GM18870 (cell line): ENCODE data around the gene IGSF8.

Experiments used
- ATAC-seq: cut with Tn5 transposase; IDR thresholded peaks from one replicate; pipeline ENCODE4 v1.9.1; 2021; ENCODE audit warnings: moderate library complexity; ENCODE audit not compliant: unreplicated experiment

IGSF8 gene, protein sequence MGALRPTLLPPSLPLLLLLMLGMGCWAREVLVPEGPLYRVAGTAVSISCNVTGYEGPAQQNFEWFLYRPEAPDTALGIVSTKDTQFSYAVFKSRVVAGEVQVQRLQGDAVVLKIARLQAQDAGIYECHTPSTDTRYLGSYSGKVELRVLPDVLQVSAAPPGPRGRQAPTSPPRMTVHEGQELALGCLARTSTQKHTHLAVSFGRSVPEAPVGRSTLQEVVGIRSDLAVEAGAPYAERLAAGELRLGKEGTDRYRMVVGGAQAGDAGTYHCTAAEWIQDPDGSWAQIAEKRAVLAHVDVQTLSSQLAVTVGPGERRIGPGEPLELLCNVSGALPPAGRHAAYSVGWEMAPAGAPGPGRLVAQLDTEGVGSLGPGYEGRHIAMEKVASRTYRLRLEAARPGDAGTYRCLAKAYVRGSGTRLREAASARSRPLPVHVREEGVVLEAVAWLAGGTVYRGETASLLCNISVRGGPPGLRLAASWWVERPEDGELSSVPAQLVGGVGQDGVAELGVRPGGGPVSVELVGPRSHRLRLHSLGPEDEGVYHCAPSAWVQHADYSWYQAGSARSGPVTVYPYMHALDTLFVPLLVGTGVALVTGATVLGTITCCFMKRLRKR

DNA sequence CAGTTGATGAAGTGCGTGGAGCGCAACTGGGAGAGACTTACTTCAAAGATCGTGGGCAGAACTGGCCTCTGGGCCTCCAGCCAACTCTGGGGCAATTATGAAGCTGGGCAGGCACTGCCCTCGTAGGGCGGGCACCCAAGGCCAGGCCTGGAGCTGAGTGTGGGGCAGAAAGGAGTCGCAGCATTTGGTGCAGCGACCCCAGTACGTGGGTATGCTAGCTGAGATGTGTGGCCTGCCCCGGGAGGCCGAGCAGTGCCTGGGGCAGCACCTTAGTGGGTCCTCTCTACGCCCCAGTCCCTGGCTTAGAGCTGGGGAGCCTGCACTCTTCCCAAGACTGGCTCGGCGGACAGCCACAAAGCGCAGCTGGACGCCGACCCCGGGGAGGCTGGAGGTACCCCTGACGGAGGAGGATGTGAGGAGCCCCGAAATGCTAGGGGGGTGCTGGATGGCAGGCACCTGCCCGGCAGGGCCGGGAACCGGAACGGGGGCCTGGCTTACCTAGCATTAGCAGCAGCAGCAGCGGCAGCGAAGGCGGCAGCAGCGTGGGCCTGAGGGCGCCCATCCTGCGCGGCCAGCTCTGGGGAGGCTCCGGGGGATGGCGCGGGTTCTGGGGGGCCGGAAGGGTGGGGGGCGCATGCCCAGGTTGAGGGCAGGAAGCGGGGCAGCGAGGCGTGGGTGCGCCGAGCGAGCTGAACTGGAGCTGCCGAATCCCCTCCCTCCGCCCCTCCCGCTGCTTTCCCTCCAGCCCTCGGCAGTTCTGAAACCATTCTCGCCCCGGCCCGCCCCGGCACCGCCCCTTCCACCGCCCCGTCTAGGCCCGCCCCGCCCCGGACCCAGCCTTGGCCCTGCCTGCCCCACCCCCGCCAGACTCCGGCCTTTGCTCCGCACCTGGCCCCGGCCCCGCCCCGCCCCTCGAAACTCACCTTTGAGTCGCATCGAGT lies at the start of gene IGSF8:
Gene IGSF8 (minus strand): TSS at position 709 of the 941 bp plus-strand sequence. CDS start 147 bp downstream, at position 562.
- no peak for ATAC-seq

DNA sequence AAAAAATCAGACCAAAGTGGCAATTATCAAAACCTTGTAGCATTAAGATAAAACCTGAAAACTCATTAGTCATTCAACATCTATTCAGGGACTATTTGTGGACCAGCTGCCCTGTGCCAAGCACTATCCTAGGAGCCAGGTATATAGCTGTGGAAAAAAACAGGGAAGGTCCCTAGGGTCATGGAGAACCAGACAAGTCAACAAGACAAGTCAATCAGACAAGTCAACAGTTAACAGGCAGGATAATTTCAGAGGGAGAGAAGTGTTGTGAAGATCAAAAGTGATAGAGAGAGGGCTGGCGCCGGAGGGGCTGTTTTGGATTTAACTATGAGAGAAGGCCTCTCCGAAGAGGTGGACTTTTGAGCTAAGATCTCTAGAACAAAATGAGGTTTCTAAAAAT lies 49.7 kb upstream of the IGSF8 start:
- no peak for ATAC-seq

- ATAC-seq: no peak
Observed at GRCh38 chr1:160146107-160146506, 47.7 kb upstream of the IGSF8 start.

GRCh38 chr1:160144921-160145320 lies 46.5 kb upstream of the IGSF8 start:
- ATAC-seq: no peak

- no peak for ATAC-seq
Observed at GRCh38 chr1:160143695-160144094, 45.3 kb upstream of the IGSF8 start.

DNA sequence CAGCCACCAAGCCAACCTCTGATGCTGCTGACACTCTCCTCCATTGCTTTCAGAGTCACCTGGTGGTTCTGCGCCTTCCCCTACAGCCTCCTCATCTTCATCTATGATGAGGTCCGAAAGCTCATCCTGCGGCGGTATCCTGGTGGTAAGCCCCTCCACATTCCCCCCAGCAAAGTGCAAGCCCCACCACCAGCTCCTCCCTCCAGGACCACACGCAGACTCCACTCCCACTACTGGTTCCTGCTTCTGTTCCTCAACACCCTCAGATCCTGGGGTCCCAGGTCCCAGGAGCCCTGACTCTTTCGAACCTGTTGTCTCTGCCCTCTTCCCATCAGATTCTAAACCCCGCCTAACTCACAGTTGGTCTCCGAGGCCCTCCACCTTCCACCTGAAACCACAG lies 41.4 kb upstream of the IGSF8 start:
- no peak for ATAC-seq

DNA sequence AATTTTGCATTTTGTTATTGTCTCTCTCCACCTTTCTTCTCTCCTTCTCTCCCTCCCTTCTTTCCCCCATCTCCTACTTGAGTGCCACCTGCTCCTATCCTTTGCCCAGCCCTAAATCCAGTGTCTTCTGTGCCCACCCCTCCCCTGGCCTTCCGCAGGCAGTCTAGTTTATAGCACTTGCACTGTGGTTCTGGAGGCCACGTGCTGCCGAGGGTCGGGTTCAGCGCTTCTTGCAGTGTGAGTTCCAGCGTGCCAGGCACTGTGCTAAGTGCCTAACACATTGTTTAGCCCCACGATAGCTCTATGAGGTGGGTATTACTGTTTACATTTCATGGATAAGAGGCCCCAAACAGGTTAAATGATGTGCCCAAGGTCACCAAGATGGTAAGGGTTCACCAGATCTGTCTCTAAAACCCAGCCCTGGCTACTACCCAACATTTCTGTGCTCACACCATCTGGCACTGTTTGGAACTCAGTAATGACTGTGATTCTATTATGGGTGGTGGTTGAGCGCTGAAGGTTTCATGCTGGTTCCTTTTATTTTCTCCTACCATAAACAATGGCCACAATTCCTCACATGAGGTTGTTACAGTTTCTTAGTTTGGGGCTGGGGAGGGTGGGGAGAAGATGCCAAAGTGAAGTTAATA lies 38.9 kb upstream of the IGSF8 start:
- no peak for ATAC-seq

DNA sequence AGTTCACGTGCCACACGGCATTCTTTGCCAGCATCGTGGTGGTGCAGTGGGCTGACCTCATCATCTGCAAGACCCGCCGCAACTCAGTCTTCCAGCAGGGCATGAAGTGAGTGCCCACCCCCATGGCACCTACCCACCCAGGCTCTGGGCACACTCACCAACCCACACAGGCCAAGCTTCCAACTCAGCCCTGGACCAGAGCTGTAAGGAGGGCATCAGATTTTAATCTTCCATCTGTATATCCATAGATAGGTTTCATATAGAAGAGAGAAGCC lies 38.4 kb upstream of the IGSF8 start:
- ATAC-seq: no peak

- ATAC-seq: no peak
Observed at GRCh38 chr1:160136121-160136925, 37.9 kb upstream of the IGSF8 start.

DNA sequence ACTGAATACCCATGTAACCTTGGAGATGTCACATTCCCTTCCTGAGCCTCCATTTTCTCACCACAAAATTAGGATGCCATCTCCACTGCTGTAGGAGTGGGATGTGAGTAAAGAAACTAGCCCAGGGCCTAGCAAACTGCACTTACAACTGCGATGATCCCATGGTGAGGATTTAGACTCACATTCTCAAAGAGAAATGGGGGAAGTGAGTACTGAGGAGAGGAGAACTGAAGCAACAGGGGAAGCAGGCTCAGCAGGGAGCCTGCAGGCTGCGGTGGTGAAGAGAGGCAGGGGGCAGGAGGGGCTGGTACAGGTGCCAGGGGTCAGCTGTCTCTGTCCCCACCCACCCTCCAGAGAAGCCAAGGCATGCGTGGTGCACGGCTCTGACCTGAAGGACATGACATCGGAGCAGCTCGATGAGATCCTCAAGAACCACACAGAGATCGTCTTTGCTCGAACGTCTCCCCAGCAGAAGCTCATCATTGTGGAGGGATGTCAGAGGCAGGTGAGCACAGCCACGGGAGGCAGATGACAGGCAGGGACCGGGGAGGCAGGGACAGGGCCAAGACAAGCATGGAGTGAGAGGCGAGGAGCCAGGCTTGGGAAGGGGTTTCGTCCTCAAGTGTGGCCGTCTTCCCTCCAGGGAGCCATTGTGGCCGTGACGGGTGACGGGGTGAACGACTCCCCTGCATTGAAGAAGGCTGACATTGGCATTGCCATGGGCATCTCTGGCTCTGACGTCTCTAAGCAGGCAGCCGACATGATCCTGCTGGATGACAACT lies 36.6 kb upstream of the IGSF8 start:
- ATAC-seq: no peak

DNA sequence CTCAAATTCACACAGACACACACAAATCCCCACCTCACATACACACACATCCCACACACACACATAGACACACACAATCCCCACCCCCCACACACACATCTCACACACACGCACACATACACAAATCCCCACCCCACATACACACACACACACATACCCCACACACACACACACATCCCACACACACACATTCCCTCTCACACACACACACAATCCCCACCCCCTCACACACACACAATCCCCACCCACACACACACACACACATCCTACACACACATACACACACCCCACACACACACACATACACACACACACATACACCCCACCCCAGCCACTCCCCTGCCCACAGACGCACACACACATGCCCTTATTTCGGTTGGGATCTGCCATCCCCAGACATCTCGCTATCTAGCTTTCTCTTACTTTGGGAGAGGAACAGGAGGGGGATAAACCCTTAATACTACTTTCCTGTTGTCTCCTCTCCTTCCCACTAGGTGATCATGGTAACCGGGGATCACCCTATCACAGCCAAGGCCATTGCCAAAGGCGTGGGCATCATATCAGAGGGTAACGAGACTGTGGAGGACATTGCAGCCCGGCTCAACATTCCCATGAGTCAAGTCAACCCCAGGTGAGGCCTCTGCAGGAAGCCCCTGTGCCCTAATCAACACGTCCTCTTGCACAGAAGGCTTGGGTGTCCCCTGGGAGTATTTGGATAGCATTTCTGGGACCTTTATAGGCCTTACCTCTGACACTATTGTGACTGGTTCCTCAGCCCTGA lies 35.8 kb upstream of the IGSF8 start:
- ATAC-seq: no peak

GRCh38 chr1:160131803-160132565 lies 33.6 kb upstream of the IGSF8 start:
- ATAC-seq: no peak

DNA sequence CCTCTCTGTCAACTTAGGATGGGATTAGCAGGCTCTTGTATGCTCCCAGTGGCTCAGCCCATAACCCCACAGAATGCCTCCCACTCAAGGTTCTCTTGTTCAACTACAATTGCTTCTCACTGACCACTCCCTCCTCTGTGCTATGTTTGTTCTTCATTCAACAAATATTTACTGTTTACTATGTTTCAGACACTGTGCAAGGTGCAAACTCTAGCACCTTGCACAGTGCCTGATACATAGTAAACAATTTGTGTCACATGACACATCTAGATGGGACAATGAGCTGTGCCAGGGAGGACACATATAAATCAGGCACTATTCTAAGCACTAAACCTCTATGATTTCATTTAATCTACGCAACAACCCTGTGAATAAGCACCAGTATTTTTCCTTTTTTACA lies 32.5 kb upstream of the IGSF8 start:
- no peak for ATAC-seq

- ATAC-seq: no peak
Observed at GRCh38 chr1:160130486-160130885, 32.1 kb upstream of the IGSF8 start.

DNA sequence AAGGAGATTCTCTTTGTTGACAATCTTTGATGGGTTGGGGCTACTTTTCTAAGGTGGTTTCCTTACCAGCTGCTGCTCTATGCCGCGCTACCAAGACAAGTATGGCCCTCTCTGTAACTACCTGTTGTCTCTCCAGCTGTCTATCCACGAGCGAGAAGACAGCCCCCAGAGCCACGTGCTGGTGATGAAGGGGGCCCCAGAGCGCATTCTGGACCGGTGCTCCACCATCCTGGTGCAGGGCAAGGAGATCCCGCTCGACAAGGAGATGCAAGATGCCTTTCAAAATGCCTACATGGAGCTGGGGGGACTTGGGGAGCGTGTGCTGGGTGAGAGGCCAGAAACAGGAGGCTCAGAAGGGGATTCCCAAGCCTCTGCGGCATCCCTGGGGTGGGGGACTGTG lies 31.5 kb upstream of the IGSF8 start:
- ATAC-seq: no peak

DNA sequence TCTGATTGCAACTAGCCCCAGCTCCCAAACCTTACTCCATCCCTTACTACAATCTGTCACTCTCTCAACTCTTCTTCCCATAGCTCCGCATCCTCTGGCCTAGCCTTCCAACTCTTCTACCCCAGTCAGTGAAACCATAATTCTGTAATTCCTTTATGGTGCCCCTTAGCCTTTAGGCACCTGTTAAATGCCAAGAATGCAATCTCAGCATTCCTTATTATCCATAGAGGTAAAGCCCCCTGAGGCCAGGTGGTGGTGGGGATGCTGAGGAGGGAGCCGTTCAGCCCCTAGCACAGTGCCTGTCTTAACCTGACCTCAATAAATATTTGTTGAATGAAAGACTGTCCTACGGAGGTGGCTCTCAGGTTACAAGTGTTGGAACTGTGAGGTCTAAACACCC lies 31.1 kb upstream of the IGSF8 start:
- ATAC-seq: no peak

- no peak for ATAC-seq
Observed at GRCh38 chr1:160129046-160129445, 30.6 kb upstream of the IGSF8 start.

DNA sequence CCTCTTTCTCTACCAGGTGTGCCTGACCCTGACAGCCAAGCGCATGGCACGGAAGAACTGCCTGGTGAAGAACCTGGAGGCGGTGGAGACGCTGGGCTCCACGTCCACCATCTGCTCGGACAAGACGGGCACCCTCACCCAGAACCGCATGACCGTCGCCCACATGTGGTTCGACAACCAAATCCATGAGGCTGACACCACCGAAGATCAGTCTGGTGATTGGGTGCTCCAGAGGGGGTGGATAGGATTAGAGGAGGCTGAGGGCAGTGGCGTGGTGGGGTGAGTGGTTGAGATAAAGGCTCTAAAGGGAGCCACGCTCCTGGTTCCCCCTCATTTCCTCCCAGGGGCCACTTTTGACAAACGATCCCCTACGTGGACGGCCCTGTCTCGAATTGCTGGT lies 30.2 kb upstream of the IGSF8 start:
- ATAC-seq: no peak
